PFSK-1 (cell line): ENCODE measurements around the gene MYO1E.

Experiments used
- FOXP2 ChIP-seq: optimal IDR thresholded peaks from 2 replicates; pipeline ENCODE3; 2011; ENCODE audit warnings: borderline replicate concordance, control low read depth, inconsistent platforms; ENCODE audit not compliant: insufficient read depth; ENCODE audit errors: extremely low read length, extremely low read depth
- POLR2AphosphoS5 ChIP-seq: IDR thresholded peaks from 2 replicates; pipeline ENCODE4 v1.6.1; 2012; ENCODE audit warnings: low read depth, mild to moderate bottlenecking, control low read depth, low read length, moderate library complexity
- SIN3A ChIP-seq: IDR thresholded peaks from 2 replicates; pipeline ENCODE4 v1.6.1; 2012; ENCODE audit warnings: mild to moderate bottlenecking, low read length, moderate library complexity, borderline replicate concordance; ENCODE audit not compliant: insufficient read depth
- TAF1 ChIP-seq: IDR thresholded peaks from 2 replicates; pipeline ENCODE4 v1.6.1; 2012; ENCODE audit warnings: low read length, control low read depth, borderline replicate concordance; ENCODE audit not compliant: insufficient read depth
- TF ChIP-seq, protein P1 (sequence below), 2 experiments: IDR thresholded peaks; 2 replicates each; pipeline versions ENCODE4 v1.6.1 to v1.8.0; 2011 to 2012; ENCODE audit warnings: low read depth in 2 of 2, low read length in 2 of 2, control low read depth in 1 of 2, inconsistent platforms in 1 of 2, mild to moderate bottlenecking in 1 of 2, moderate library complexity in 1 of 2; ENCODE audit not compliant: insufficient read depth in 1 of 2

DNA sequence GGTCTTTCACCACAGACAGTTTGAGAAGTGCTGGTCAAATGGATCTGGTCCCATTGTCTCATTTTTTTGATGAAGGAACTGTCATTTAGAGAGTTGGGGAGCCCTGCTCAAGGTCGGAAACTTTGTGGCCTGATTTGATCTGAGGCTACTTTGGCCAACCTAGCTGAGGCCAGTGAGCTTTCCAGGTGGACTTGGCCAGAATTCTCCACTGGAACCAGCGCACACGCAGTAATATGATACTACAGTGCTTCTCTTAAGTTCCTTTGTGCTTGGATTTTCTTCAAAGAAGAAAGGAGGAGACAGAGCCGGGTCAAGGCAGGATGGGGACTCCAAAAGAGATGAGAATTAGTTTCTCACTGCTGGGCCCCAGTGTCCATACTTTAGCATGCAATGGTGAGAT lies 217.2 kb downstream of the MYO1E start:
- TF ChIP-seq, protein P1, sequence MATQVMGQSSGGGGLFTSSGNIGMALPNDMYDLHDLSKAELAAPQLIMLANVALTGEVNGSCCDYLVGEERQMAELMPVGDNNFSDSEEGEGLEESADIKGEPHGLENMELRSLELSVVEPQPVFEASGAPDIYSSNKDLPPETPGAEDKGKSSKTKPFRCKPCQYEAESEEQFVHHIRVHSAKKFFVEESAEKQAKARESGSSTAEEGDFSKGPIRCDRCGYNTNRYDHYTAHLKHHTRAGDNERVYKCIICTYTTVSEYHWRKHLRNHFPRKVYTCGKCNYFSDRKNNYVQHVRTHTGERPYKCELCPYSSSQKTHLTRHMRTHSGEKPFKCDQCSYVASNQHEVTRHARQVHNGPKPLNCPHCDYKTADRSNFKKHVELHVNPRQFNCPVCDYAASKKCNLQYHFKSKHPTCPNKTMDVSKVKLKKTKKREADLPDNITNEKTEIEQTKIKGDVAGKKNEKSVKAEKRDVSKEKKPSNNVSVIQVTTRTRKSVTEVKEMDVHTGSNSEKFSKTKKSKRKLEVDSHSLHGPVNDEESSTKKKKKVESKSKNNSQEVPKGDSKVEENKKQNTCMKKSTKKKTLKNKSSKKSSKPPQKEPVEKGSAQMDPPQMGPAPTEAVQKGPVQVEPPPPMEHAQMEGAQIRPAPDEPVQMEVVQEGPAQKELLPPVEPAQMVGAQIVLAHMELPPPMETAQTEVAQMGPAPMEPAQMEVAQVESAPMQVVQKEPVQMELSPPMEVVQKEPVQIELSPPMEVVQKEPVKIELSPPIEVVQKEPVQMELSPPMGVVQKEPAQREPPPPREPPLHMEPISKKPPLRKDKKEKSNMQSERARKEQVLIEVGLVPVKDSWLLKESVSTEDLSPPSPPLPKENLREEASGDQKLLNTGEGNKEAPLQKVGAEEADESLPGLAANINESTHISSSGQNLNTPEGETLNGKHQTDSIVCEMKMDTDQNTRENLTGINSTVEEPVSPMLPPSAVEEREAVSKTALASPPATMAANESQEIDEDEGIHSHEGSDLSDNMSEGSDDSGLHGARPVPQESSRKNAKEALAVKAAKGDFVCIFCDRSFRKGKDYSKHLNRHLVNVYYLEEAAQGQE (IDR thresholded peaks at IDR 0.05; ENCODE audit: insufficient read depth in 1 of 2, low read depth in 2 of 2, low read length in 2 of 2) = no peak
- TF ChIP-seq POLR2AphosphoS5 = no peak
- TF ChIP-seq TAF1 = no peak
- TF ChIP-seq FOXP2 = no peak
- no peak for TF ChIP-seq SIN3A
